Liver (tissue), 9 donors: ENCODE results near the gene POLA1. TPM values are rescaled to one million over a fixed set of nuclear protein-coding genes. Genes with fewer than 3 reads are reported as not detected.

ENCODE experiments used
- DNase-seq: peaks from one replicate; pipeline ENCODE4 v3.0.0-alpha.2; 2017; ENCODE audit warnings: low spot score
- H3K27ac ChIP-seq, 2 donors: one replicate each; pipeline ENCODE4 v1.7.0; 2013; ENCODE audit warnings: inconsistent platforms in 2 of 2, low read length in 2 of 2, control low read depth in 1 of 2, low read depth in 1 of 2, mild to moderate bottlenecking in 1 of 2
- H3K27me3 ChIP-seq, 4 donors: one replicate each; pipeline versions ENCODE4 v1.6.1 to v1.7.0; 2013; ENCODE audit warnings: low read length in 3 of 4, inconsistent platforms in 1 of 4, mild to moderate bottlenecking in 1 of 4, moderate library complexity in 1 of 4; ENCODE audit not compliant: control insufficient read depth in 4 of 4, insufficient read depth in 4 of 4
- H3K36me3 ChIP-seq, 4 donors: one replicate each; pipeline versions ENCODE4 v1.6.1 to v1.7.0; 2013; ENCODE audit warnings: low read length in 3 of 4, mild to moderate bottlenecking in 3 of 4, low read depth in 1 of 4, moderate library complexity in 1 of 4; ENCODE audit not compliant: control insufficient read depth in 4 of 4, insufficient read depth in 3 of 4
- H3K4me1 ChIP-seq, 4 donors: one replicate each; pipeline versions ENCODE4 v1.6.1 to v1.7.0; 2013; ENCODE audit warnings: low read length in 3 of 4, mild to moderate bottlenecking in 3 of 4, moderate library complexity in 1 of 4; ENCODE audit not compliant: control insufficient read depth in 4 of 4, insufficient read depth in 4 of 4
- H3K4me3 ChIP-seq, 3 donors: one replicate each; pipeline versions ENCODE4 v1.6.1 to v1.7.0; 2013; ENCODE audit warnings: low read length in 3 of 3, control low read depth in 1 of 3, low read depth in 1 of 3, mild to moderate bottlenecking in 1 of 3
- H3K9ac ChIP-seq, 2 donors: one replicate each; pipeline ENCODE4 v1.7.0; 2013; ENCODE audit warnings: low read length in 2 of 2, mild to moderate bottlenecking in 2 of 2, moderate library complexity in 2 of 2, control low read depth in 1 of 2, low read depth in 1 of 2
- H3K9me3 ChIP-seq, 4 donors: one replicate each; pipeline versions ENCODE4 v1.6.1 to v1.7.0; 2013; ENCODE audit warnings: low read length in 3 of 4; ENCODE audit not compliant: control insufficient read depth in 4 of 4
- EGR1 ChIP-seq, 2 donors: IDR thresholded peaks; 2 replicates each; pipeline ENCODE4 v1.6.1; 2016 to 2018; ENCODE audit warnings: antibody characterized with exemption in 2 of 2, low read depth in 2 of 2
- FOXA1 ChIP-seq: IDR thresholded peaks from 2 replicates; pipeline ENCODE4 v1.6.1; 2016; ENCODE audit warnings: antibody characterized with exemption
- FOXA2 ChIP-seq: IDR thresholded peaks from 2 replicates; pipeline ENCODE4 v1.6.1; 2016; ENCODE audit warnings: antibody characterized with exemption
- GABPA ChIP-seq, 2 donors: IDR thresholded peaks in 1 of 2; conservative IDR thresholded peaks in 1 of 2; 2 replicates each; pipeline ENCODE4 v1.6.1; 2016; ENCODE audit warnings: antibody characterized with exemption in 2 of 2, mild to moderate bottlenecking in 1 of 2, moderate library complexity in 1 of 2
- HNF4A ChIP-seq, 2 donors: conservative IDR thresholded peaks; 2 replicates each; pipeline ENCODE4 v1.6.1; 2016; ENCODE audit warnings: antibody characterized with exemption in 2 of 2, mild to moderate bottlenecking in 2 of 2
- HNF4G ChIP-seq: IDR thresholded peaks from 2 replicates; pipeline ENCODE4 v1.6.1; 2016; ENCODE audit warnings: antibody characterized with exemption
- JUND ChIP-seq, 2 donors: IDR thresholded peaks; 2 replicates each; pipeline ENCODE4 v1.6.1; 2016; ENCODE audit warnings: antibody characterized with exemption in 2 of 2
- NR2F2 ChIP-seq: IDR thresholded peaks from 2 replicates; pipeline ENCODE4 v1.6.1; 2016; ENCODE audit warnings: antibody characterized with exemption
- RAD21 ChIP-seq, 2 donors: IDR thresholded peaks; 2 replicates each; pipeline ENCODE4 v1.6.1; 2016; ENCODE audit warnings: antibody characterized with exemption in 2 of 2, mild to moderate bottlenecking in 2 of 2
- SP1 ChIP-seq: IDR thresholded peaks from 2 replicates; pipeline ENCODE4 v1.6.1; 2018; ENCODE audit warnings: antibody characterized with exemption, mild to moderate bottlenecking
- TAF1 ChIP-seq: conservative IDR thresholded peaks from 2 replicates; pipeline ENCODE4 v1.6.1; 2016; ENCODE audit warnings: antibody characterized with exemption, mild to moderate bottlenecking
- YY1 ChIP-seq: IDR thresholded peaks from 2 replicates; pipeline ENCODE4 v1.6.1; 2016; ENCODE audit warnings: antibody characterized with exemption, mild to moderate bottlenecking
- WGBS: extraction: QIAGEN DNeasy Blood & Tissue Kit; methylation state at CpG from one replicate; pipeline ENCODE4 v1.1.7; 2013; 5-methylcytosine and 5-hydroxymethylcytosine counted together
- polyA plus RNA-seq, 2 donors: library from polyadenylated mRNA; stranded (reverse) in 1 of 2; unstranded in 1 of 2; fragments of 200-250 nt in 1 of 2; fragments of >200 nt in 1 of 2; fragmentation: Nextera tagmentation in 1 of 2; extraction: Ambion mirVana in 1 of 2; gene quantifications; one replicate each; pipeline versions ENCODE4 v1.2.1 to v1.2.3, GENCODE V29; 2013 to 2015
- total RNA-seq, 2 donors: library from RNA; depleted of rRNA; stranded (reverse); fragments of >200 nt; gene quantifications; one replicate each; pipeline ENCODE4 v1.2.3, GENCODE V29; 2014
- TF ChIP-seq, protein P1 (sequence below): IDR thresholded peaks from 2 replicates; pipeline ENCODE4 v1.6.1; 2016; ENCODE audit warnings: antibody characterized with exemption
- TF ChIP-seq, protein P2 (sequence below): IDR thresholded peaks from 2 replicates; pipeline ENCODE4 v1.6.1; 2016; ENCODE audit warnings: antibody characterized with exemption
- TF ChIP-seq, protein P3 (sequence below): IDR thresholded peaks from 2 replicates; pipeline ENCODE4 v1.6.1; 2016; ENCODE audit warnings: antibody characterized with exemption, mild to moderate bottlenecking
- TF ChIP-seq, protein P4 (sequence below): fragments of 150-350 bp; IDR thresholded peaks from 2 replicates; pipeline ENCODE4 v1.5.1; 2017; ENCODE audit warnings: improper control_type of control experiment, low read depth, low read length; ENCODE audit not compliant: missing input control
- donor health status: healthy.
- donor health status: healthy.
- donor health status: healthy.
- donor health status: healthy.
- donor health status: healthy.

POLA1 gene
- total and polyA plus RNA-seq, 4 donors = 0.93 to 12.7 (median 4.3) TPM

DNA sequence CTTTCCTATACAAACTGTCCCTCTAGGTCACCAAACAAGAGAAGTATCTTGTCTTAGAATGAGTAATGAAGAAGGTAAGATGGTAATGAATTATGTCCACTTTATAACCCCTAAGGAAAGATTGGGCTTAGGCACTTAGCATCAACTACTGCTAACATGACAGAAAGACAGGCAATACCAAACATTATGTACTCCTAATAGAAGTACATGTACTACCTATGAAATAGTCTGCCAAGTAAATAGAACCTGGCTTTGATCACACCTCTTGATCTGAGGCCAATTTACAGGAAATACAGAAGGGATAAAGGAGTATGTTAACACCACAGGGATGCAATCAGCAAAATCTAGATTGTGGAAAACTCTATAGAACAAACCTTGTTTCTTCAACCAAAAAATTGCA, 32.4 kb upstream of the POLA1 start:
- H3K27me3 ChIP-seq = no peaks in the 10 kb centered on the region
- H3K27ac ChIP-seq = no peak overlapping the region
- no peak overlapping the region for H3K4me3 ChIP-seq
- H3K4me1 ChIP-seq = no peaks in the 10 kb centered on the region
- TF ChIP-seq HNF4A (conservative IDR thresholded peaks at IDR 0.05) (no peak), JUND (IDR thresholded peaks at IDR 0.05) (no peak), SP1 (no peak), FOXA1 (no peak), YY1 (no peak), FOXA2 (no peak)
- TF ChIP-seq, protein P1, sequence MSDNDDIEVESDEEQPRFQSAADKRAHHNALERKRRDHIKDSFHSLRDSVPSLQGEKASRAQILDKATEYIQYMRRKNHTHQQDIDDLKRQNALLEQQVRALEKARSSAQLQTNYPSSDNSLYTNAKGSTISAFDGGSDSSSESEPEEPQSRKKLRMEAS = no peak
- TF ChIP-seq, protein P2, sequence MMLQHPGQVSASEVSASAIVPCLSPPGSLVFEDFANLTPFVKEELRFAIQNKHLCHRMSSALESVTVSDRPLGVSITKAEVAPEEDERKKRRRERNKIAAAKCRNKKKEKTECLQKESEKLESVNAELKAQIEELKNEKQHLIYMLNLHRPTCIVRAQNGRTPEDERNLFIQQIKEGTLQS = no peak
- TF ChIP-seq, protein P3, sequence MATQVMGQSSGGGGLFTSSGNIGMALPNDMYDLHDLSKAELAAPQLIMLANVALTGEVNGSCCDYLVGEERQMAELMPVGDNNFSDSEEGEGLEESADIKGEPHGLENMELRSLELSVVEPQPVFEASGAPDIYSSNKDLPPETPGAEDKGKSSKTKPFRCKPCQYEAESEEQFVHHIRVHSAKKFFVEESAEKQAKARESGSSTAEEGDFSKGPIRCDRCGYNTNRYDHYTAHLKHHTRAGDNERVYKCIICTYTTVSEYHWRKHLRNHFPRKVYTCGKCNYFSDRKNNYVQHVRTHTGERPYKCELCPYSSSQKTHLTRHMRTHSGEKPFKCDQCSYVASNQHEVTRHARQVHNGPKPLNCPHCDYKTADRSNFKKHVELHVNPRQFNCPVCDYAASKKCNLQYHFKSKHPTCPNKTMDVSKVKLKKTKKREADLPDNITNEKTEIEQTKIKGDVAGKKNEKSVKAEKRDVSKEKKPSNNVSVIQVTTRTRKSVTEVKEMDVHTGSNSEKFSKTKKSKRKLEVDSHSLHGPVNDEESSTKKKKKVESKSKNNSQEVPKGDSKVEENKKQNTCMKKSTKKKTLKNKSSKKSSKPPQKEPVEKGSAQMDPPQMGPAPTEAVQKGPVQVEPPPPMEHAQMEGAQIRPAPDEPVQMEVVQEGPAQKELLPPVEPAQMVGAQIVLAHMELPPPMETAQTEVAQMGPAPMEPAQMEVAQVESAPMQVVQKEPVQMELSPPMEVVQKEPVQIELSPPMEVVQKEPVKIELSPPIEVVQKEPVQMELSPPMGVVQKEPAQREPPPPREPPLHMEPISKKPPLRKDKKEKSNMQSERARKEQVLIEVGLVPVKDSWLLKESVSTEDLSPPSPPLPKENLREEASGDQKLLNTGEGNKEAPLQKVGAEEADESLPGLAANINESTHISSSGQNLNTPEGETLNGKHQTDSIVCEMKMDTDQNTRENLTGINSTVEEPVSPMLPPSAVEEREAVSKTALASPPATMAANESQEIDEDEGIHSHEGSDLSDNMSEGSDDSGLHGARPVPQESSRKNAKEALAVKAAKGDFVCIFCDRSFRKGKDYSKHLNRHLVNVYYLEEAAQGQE = no peak
- H3K9me3 ChIP-seq = no peaks in the 10 kb centered on the region
- DNase-seq = no peak
- no peak overlapping the region for H3K9ac ChIP-seq
- no peaks in the 10 kb centered on the region for H3K36me3 ChIP-seq

DNA sequence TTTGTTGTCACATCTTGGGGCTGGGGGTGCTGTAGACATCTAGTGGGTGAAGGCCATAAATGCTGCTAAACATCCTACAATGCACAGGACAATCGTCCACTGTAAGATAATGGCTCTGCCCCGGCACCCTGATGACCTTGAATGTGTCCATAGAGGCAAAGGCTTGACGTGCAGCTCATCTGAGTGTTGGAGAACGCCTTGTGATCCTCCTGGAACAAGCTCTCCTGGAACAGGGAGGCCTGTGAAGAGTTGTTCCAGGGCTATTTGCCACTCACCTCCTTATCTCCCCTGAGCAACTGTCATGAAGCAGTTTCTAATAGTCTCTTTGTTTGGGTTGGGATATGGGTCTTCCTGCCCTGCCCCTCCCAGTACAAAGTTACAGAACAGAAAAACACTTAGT, 31.4 kb upstream of the POLA1 start:
- no peaks in the 10 kb centered on the region for H3K36me3 ChIP-seq
- H3K4me3 ChIP-seq = no peak overlapping the region
- no peaks in the 10 kb centered on the region for H3K4me1 ChIP-seq
- H3K27ac ChIP-seq = no peak overlapping the region
- H3K9ac ChIP-seq = no peak overlapping the region
- TF ChIP-seq HNF4G (no peak), GABPA (IDR thresholded peaks at IDR 0.05 in 1 of 2, conservative IDR thresholded peaks at IDR 0.05 in 1 of 2) (no peak), RAD21 (IDR thresholded peaks at IDR 0.05) (no peak), SP1 (no peak), NR2F2 (no peak), EGR1 (IDR thresholded peaks at IDR 0.05; ENCODE audit: low read depth in 2 of 2) (no peak), FOXA1 (no peak), HNF4A (conservative IDR thresholded peaks at IDR 0.05) (no peak), FOXA2 (no peak), JUND (IDR thresholded peaks at IDR 0.05) (no peak), TAF1 (no peak)
- TF ChIP-seq, protein P4, sequence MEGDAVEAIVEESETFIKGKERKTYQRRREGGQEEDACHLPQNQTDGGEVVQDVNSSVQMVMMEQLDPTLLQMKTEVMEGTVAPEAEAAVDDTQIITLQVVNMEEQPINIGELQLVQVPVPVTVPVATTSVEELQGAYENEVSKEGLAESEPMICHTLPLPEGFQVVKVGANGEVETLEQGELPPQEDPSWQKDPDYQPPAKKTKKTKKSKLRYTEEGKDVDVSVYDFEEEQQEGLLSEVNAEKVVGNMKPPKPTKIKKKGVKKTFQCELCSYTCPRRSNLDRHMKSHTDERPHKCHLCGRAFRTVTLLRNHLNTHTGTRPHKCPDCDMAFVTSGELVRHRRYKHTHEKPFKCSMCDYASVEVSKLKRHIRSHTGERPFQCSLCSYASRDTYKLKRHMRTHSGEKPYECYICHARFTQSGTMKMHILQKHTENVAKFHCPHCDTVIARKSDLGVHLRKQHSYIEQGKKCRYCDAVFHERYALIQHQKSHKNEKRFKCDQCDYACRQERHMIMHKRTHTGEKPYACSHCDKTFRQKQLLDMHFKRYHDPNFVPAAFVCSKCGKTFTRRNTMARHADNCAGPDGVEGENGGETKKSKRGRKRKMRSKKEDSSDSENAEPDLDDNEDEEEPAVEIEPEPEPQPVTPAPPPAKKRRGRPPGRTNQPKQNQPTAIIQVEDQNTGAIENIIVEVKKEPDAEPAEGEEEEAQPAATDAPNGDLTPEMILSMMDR = no peak
- TF ChIP-seq, protein P3 = no peak
- TF ChIP-seq, protein P1 = no peak
- TF ChIP-seq, protein P2 = no peak
- no peak for DNase-seq
- no peaks in the 10 kb centered on the region for H3K9me3 ChIP-seq
- 79% methylated on average over 4 of the region's 4 CpGs for WGBS
- H3K27me3 ChIP-seq = no peaks in the 10 kb centered on the region
